ENCODE measurements around the gene BOD1L2. TPM values are rescaled to one million over a fixed set of nuclear protein-coding genes. Genes with fewer than 3 reads are reported as not detected.

The BOD1L2 gene
- total RNA-seq, 4 donors from 2014 or later, result 0.19 TPM; not detected in 3

DNA sequence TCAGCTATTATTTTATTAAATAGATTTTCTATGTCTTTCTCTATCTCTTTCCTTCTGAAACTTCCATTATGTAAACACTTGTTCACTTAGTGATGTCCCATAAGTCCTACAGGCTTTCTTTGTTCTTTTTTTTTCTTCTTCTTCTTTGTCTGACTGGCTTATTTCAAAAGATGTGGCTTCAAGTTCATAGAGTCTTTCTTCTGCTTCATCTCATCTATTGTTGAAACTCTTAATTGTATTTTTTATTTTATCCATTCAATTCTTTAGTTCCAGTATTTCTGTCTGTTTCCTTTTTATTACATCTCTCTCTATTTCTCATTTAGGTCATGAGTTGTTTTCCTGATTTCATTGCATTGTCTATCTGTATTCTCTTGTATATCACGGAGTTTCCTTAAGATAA is 38.5 kb downstream of the BOD1L2 start:
- TF ChIP-seq, protein P1, sequence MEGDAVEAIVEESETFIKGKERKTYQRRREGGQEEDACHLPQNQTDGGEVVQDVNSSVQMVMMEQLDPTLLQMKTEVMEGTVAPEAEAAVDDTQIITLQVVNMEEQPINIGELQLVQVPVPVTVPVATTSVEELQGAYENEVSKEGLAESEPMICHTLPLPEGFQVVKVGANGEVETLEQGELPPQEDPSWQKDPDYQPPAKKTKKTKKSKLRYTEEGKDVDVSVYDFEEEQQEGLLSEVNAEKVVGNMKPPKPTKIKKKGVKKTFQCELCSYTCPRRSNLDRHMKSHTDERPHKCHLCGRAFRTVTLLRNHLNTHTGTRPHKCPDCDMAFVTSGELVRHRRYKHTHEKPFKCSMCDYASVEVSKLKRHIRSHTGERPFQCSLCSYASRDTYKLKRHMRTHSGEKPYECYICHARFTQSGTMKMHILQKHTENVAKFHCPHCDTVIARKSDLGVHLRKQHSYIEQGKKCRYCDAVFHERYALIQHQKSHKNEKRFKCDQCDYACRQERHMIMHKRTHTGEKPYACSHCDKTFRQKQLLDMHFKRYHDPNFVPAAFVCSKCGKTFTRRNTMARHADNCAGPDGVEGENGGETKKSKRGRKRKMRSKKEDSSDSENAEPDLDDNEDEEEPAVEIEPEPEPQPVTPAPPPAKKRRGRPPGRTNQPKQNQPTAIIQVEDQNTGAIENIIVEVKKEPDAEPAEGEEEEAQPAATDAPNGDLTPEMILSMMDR (IDR thresholded peaks at IDR 0.05; ENCODE audit: low read depth), result no peak

DNA sequence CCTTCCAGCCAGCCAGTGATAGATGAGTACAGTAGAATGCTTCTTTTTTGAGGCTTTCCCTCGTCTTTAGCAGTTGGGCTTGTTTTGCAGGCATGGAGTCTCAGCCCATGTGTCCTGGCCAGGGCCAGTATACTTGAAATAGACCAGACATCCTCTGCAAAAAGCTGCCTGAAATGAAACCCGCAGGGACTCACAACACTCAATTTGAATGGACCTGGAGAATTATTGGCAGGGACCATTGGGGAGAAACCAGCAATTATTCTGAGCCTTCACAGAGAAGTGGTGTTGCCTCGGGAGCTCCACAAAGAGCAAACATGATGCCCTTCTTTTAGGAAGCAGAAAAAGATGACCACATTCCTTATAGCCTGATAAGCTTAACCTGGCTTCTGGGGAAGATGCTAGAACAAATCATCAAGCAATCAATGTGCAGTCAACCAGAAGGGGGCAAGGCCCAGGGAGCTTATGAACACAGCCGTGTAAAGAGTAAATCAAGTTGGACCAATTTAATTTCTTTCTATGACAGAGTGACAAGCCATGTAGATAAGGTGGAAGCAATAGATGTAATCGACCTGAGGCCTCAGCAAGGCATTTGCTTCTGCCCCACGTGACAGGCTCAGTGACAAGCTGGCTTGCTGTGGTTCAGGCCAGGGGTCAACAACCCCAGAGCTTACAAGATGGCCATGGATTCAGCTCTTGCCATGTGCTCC is 42.1 kb downstream of the BOD1L2 start:
- TF ChIP-seq, protein P1 (IDR thresholded peaks at IDR 0.05; ENCODE audit: low read depth), result no peak

DNA sequence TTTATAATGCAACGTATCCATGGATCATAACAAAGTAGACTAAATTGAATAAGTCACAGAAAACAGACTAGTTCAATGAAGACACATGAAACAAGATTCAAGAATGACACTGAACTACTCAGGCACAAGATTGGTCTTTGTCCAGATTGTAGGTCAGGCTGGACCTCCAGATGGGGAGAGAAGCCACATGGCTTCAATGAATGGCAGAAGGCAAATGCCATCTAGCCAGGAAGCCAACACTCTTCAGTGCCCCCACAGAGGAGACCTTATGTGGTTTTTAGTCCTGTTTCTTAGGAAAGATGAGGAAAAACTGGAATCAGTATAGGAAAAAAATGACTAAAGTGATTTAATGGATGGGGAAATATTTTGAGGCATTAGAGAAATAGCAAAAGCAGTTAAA is 43.1 kb downstream of the BOD1L2 start:
- TF ChIP-seq, protein P1 (IDR thresholded peaks at IDR 0.05; ENCODE audit: low read depth), result no peak

DNA sequence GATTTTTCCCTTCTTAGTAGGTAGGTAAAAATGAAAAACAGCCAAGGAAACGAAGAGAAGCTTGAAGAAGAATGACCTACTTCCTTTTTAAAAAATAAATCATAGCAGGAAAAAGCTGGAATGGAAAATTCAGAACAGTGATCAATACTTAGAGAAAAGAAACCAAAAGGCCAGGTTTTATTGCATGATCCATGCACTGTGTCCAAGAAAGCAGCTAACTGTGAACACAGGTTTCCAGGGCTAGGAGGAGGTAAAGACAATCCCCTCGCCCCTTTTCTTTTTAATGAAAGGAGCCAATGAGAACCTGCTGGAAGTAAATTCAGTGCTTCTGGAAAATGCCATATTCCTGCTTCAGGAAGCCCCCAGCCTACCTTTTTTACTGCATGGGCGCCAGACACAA is 47.2 kb downstream of the BOD1L2 start:
- TF ChIP-seq, protein P1 (IDR thresholded peaks at IDR 0.05; ENCODE audit: low read depth), result no peak

DNA sequence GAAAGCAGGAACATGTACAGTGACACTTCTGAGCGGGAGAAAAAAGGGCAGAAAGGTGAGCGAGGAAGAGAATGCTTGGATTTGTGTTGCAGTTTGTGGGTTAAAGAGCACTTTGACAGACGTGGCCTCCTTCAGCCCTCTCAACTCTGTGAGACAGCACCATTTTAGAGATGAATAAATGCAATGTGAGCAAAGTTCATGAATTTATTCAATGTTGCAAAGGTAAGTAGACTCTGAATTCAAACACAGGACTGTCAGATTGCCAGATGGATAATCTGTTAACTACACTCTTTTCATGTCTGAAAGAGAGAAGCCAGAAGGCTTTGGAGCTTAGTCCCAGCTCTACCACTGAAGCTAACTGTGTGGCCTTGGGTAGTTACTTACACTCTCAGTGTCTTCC is 47.7 kb downstream of the BOD1L2 start:
- TF ChIP-seq, protein P1 (IDR thresholded peaks at IDR 0.05; ENCODE audit: low read depth), result no peak

DNA sequence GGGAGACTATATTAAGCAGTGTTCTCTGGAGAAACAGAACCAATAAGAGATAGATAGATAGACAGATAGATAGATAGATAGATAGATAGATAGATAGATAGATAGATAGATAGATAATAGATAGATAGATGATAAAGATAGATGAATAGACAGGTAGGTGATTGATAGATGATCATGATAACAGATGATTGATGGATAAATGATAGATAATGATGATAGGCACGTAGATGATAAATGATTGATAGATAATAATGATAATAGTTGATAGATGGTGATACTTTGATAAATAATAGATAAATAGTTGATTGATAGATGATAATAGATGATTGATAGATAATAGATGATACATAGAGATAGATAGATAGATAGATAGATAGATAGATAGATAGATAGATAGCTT is 48.5 kb downstream of the BOD1L2 start:
- TF ChIP-seq, protein P1 (IDR thresholded peaks at IDR 0.05; ENCODE audit: low read depth), result no peak

DNA sequence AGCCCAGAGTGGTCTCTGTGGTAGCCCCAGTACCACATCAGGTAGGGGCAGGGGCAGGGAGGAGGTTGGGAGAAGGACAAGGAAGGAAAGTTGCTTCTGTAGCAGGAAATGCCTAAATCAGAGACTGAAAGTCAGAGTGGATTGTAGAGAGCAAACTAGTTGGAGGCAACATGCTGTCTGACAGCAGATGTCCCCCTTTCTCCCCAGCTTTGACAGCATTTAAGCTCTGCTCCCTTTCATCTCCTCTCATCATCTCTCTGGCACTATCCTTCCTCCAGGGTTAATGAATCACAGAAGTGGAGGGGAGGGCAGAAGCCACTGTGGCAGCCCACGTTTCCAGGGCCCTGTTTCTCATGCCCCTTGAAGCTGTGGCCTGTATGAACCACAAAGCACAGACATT is 50.4 kb downstream of the BOD1L2 start:
- TF ChIP-seq, protein P1 (IDR thresholded peaks at IDR 0.05; ENCODE audit: low read depth), result no peak

All from subcutaneous adipose tissue (tissue), 4 donors.